Ishikawa (cell line): ENCODE data around the gene GALNT2.

ENCODE experiments used
- CEBPB ChIP-seq: IDR thresholded peaks from 2 replicates; pipeline ENCODE4 v1.6.1; 2012
- CREB1 ChIP-seq: IDR thresholded peaks from 2 replicates; pipeline ENCODE4 v1.6.1; 2012; ENCODE audit warnings: low read depth
- EGR1 ChIP-seq: IDR thresholded peaks from 2 replicates; pipeline ENCODE4 v1.6.1; 2012
- EP300 ChIP-seq: IDR thresholded peaks from 2 replicates; pipeline ENCODE4 v1.6.1; 2012; ENCODE audit warnings: borderline replicate concordance
- FOXM1 ChIP-seq: IDR thresholded peaks from 2 replicates; pipeline ENCODE4 v1.6.1; 2012; ENCODE audit warnings: low read depth, borderline replicate concordance
- NFIC ChIP-seq: IDR thresholded peaks from 2 replicates; pipeline ENCODE4 v1.6.1; 2012
- RAD21 ChIP-seq: IDR thresholded peaks from 2 replicates; pipeline ENCODE4 v1.6.1; 2012; ENCODE audit warnings: low read depth
- TAF1 ChIP-seq: IDR thresholded peaks from 2 replicates; pipeline ENCODE4 v1.6.1; 2012; ENCODE audit warnings: low read depth, mild to moderate bottlenecking
- TCF12 ChIP-seq: IDR thresholded peaks from 2 replicates; pipeline ENCODE4 v1.6.1; 2012; ENCODE audit warnings: low read depth
- TEAD4 ChIP-seq: IDR thresholded peaks from 2 replicates; pipeline ENCODE4 v1.6.1; 2012
- YY1 ChIP-seq: IDR thresholded peaks from 2 replicates; pipeline ENCODE4 v1.6.1; 2012; ENCODE audit warnings: low read depth
- ZBTB7A ChIP-seq: IDR thresholded peaks from 2 replicates; pipeline ENCODE4 v1.6.1; 2012; ENCODE audit warnings: low read depth
- TF ChIP-seq, protein P1 (sequence below): IDR thresholded peaks from 2 replicates; pipeline ENCODE4 v1.6.1; 2012
- TF ChIP-seq, protein P2 (sequence below): IDR thresholded peaks from 2 replicates; pipeline ENCODE4 v1.6.1; 2012; ENCODE audit warnings: low read depth, mild to moderate bottlenecking
- TF ChIP-seq, protein P3 (sequence below): IDR thresholded peaks from 2 replicates; pipeline ENCODE4 v1.6.1; 2012

Gene GALNT2

DNA sequence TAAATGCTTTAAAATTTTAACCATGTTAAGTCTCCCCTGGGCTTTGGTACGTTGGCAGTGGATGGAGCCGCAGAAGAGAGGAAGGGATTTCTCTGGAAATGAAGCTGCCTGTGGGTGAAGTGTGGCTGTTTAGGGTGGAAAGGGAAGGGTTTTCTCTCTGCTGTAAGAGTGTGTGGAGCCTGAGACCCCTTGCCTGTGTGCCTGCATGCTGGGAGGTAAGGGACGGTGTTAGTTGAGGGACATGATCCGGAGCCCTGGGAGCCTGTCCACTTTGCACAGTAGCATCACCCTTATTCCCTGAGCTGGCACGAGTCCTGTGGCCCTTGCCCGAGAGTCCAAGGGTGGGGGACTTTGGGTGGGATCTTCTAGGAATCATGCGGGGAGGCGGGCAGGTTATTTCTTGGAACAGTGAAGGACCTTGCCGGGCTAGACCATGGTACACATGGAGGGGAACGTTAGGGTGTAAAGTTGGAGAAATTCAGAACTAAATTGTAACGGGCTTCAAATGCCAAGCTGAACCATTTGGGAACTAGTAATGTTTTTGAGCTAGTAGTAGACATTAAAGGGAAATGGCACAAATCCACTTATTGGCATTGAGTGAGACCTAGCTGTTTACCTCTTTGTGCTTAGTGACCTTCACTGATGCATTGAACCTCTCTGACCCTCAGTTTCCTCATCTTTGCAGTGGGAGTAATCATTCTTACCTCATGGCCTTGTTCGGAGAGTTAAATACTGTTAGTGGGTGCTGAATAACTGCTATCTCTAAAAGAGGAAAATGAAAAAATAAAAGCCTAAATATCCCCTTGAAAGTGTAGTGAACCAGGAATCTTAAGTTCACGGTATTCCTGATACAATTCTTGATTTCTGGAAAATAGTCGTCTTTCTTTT, 3.5 kb downstream of the GALNT2 start:
- TF ChIP-seq ZBTB7A: no peak
- no peak for TF ChIP-seq EGR1
- no peak for TF ChIP-seq TEAD4
- no peak for TF ChIP-seq YY1
- no peak for TF ChIP-seq CREB1
- TF ChIP-seq, protein P1, sequence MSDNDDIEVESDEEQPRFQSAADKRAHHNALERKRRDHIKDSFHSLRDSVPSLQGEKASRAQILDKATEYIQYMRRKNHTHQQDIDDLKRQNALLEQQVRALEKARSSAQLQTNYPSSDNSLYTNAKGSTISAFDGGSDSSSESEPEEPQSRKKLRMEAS: no peak
- TF ChIP-seq FOXM1: no peak
- TF ChIP-seq TCF12: no peak
- no peak for TF ChIP-seq NFIC
- no peak for TF ChIP-seq TAF1
- TF ChIP-seq, protein P2, sequence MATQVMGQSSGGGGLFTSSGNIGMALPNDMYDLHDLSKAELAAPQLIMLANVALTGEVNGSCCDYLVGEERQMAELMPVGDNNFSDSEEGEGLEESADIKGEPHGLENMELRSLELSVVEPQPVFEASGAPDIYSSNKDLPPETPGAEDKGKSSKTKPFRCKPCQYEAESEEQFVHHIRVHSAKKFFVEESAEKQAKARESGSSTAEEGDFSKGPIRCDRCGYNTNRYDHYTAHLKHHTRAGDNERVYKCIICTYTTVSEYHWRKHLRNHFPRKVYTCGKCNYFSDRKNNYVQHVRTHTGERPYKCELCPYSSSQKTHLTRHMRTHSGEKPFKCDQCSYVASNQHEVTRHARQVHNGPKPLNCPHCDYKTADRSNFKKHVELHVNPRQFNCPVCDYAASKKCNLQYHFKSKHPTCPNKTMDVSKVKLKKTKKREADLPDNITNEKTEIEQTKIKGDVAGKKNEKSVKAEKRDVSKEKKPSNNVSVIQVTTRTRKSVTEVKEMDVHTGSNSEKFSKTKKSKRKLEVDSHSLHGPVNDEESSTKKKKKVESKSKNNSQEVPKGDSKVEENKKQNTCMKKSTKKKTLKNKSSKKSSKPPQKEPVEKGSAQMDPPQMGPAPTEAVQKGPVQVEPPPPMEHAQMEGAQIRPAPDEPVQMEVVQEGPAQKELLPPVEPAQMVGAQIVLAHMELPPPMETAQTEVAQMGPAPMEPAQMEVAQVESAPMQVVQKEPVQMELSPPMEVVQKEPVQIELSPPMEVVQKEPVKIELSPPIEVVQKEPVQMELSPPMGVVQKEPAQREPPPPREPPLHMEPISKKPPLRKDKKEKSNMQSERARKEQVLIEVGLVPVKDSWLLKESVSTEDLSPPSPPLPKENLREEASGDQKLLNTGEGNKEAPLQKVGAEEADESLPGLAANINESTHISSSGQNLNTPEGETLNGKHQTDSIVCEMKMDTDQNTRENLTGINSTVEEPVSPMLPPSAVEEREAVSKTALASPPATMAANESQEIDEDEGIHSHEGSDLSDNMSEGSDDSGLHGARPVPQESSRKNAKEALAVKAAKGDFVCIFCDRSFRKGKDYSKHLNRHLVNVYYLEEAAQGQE: no peak
- no peak for TF ChIP-seq CEBPB
- no peak for TF ChIP-seq RAD21
- TF ChIP-seq, protein P3, sequence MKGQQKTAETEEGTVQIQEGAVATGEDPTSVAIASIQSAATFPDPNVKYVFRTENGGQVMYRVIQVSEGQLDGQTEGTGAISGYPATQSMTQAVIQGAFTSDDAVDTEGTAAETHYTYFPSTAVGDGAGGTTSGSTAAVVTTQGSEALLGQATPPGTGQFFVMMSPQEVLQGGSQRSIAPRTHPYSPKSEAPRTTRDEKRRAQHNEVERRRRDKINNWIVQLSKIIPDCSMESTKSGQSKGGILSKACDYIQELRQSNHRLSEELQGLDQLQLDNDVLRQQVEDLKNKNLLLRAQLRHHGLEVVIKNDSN: no peak
- TF ChIP-seq EP300: no peak

DNA sequence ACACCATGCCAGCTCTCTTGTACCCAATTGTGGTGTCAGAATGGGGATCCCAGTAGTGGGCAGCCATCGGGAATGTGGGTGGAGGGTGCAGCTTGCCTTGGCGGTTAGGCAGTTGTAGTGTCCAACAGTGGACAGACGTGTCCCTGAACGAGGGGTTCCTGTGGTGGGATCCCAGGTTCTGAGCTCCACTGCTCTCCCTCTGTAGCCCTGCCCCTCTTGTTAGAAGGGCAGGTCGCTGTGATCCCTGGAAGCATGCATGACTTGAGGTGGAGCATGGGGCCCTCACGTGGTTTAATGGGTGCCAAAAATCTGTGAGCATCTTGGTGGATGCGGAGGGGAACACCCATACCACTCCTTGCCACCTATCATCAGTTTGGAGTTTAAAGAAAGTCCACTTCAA, 4.3 kb downstream of the GALNT2 start:
- no peak for TF ChIP-seq TEAD4
- TF ChIP-seq, protein P3: no peak
- no peak for TF ChIP-seq CEBPB
- no peak for TF ChIP-seq EGR1
- no peak for TF ChIP-seq ZBTB7A
- TF ChIP-seq, protein P2: no peak
- no peak for TF ChIP-seq CREB1

DNA sequence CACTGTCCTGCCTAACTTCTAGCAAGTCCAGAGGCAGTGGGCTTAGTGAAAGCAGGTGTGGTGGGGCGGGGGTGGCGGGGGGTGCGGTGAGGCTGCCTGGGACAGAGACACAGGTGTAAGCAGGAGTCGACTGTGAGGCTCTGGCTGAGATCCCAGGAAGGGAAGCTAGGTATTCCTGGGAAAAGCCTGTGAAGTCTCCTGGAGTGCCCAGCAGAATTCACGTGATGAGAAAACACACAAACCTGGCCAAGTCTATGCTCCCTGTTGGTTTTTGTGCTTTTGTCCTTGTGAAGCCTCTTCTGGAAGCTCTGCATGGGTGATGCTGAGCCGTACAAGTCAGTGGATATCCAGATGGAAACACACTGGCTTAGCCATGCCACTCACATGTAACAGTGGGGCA, 5.3 kb downstream of the GALNT2 start:
- TF ChIP-seq TCF12: no peak
- TF ChIP-seq CREB1: no peak
- no peak for TF ChIP-seq EGR1
- no peak for TF ChIP-seq FOXM1
- TF ChIP-seq EP300: no peak
- no peak for TF ChIP-seq TAF1
- TF ChIP-seq CEBPB: no peak
- TF ChIP-seq RAD21: no peak
- no peak for TF ChIP-seq TEAD4
- TF ChIP-seq ZBTB7A: no peak
- TF ChIP-seq, protein P1: no peak
- no peak for TF ChIP-seq YY1
- no peak for TF ChIP-seq NFIC
- TF ChIP-seq, protein P2: no peak
- TF ChIP-seq, protein P3: no peak

DNA sequence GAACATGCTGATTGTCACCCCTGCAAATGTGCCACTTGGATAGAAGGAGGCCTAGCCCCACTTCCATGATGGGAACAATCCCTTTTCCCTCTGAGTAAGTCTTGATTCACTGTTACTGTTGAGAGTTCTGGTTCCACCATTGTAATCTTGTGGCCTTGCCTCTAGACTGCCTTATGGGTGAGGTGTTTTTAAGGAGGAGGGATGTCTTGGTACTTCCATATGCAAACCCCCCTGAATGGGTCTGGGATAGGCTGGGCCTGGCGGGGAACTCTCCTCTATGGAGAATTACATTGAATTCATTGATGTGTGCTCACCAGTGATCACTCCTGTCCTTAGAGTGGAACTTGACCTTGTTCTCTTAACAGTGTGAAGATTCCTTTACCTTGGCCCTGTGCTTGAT, 5.8 kb downstream of the GALNT2 start:
- TF ChIP-seq CREB1 (no peak), YY1 (no peak), FOXM1 (no peak), CEBPB (no peak), TAF1 (no peak), RAD21 (no peak), TEAD4 (no peak)
- TF ChIP-seq, protein P1: no peak
